ENCODE results near the gene PRSS27. TPM values are rescaled to one million over a fixed set of nuclear protein-coding genes. Genes with fewer than 3 reads are reported as not detected.
A peak's percentile ranks its signal among the peaks of the same experiment; 100 is the strongest.

The PRSS27 gene
- total and polyA plus RNA-seq, 2 of the 8 experiments (the other 6 are each of a cell fraction or from before 2014, with no cell fraction given): 1.3 to 7.5 TPM

DNA sequence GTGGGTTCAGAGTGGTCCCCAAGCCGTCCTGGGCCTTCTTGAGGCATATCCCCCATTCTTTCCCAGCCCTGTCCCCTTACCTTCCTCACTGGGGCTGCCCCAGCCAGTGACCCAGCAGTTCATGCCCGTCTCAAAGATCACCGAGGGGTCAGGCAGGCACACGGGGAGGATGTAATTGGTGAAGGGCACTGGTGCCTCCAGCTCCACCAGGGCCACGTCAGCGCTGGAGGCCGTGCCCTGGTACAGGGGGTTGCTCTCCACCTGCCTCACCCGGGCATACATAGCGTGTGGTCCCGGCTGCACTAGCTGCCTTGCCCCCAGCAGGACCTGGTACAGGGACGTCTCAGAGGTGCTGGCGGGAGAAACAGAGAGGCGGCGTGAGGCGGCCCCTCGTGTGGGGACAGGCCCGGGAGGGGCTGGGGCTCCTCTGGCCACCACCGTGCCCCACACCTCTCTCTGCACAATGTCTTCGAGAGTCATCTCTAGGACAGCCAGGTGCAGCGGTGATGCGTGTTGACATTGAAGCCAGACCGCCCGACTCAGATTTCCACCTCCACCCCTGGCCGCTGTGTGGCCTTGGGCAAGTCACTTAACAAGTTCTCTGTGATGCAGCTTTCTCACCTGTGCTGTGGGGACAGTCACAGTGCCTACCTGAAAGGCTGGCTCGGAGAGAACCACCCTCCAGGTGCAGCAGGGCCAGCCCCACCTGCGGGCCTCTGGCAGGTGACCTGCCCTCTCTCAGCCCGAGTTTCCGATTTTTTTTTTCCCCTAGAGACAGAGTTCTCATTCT lies 5.8 kb downstream of the PRSS27 start:
- Histone ChIP-seq H3K14ac (ENCODE audit: insufficient read length) (no peak overlapping the region), H2BK120ac (replicated peaks; ENCODE audit: low read depth, low read length) (no peak overlapping the region), H3K56ac (replicated peaks; ENCODE audit: insufficient read length, low read depth, low read length) (no peak overlapping the region), H2BK5ac (ENCODE audit: low read depth, low read length) (no peak overlapping the region), H2BK20ac (ENCODE audit: low read length) (no peak overlapping the region), H3K4ac (replicated peaks; ENCODE audit: insufficient read length, low read depth, low read length) (no peak overlapping the region), H3K18ac (ENCODE audit: extremely low read depth, low read length) (no peak overlapping the region), H3K27me3 (replicated peaks in 1 of 4; ENCODE audit: control insufficient read depth in 3 of 4, extremely low read depth in 1 of 4, insufficient read depth in 3 of 4, low read length in 3 of 4) (no peaks in the 10 kb centered on the region; a peak in 1 of 7 replicates), H3K79me2 (ENCODE audit: control insufficient read depth in 1 of 2, insufficient read depth in 2 of 2, low read length in 2 of 2) (no peaks in the 10 kb centered on the region), H4K20me1 (replicated peaks in 1 of 2; ENCODE audit: control insufficient read depth in 1 of 2, insufficient read depth in 2 of 2, low read length in 2 of 2) (peaks cover 9 to 12% of the 10 kb centered on the region in 2 experiments), H4K91ac (replicated peaks; ENCODE audit: insufficient read length, low read length) (no peak overlapping the region), H2BK15ac (ENCODE audit: low read length) (no peak overlapping the region), H2AK5ac (ENCODE audit: low read depth, low read length) (0 out of 2 replicates have a peak overlapping the region, but pooled peaks have one; percentile 24), H3K23ac (ENCODE audit: insufficient read length) (no peak overlapping the region), H2AFZ (ENCODE audit: low read length) (no peak overlapping the region), H3K23me2 (ENCODE audit: low read depth, low read length) (peaks cover 2% of the 10 kb centered on the region; the same call in 1 of the 2 replicates), H3K9ac (replicated peaks in 1 of 4; ENCODE audit: extremely low read depth in 1 of 4, low read depth in 3 of 4, low read length in 3 of 4) (no peak overlapping the region), H3K4me2 (ENCODE audit: insufficient read depth in 1 of 2, low read depth in 2 of 2, low read length in 2 of 2) (no peak overlapping the region), H2BK12ac (ENCODE audit: low read depth, low read length) (no peak overlapping the region), H4K5ac (ENCODE audit: insufficient read length, low read depth, low read length) (no peak overlapping the region), H3K9me3 (ENCODE audit: insufficient read depth in 2 of 2, low read depth in 1 of 2, low read length in 1 of 2) (no peaks in the 10 kb centered on the region), H4K8ac (ENCODE audit: extremely low read depth, insufficient read depth, low read length) (peak overlapping the region; percentile 25; the same call in 1 of the 2 replicates), H3K4me1 (replicated peaks in 1 of 4; ENCODE audit: control insufficient read depth in 3 of 4, insufficient read depth in 4 of 4, low read length in 3 of 4) (peaks cover 0 to 6% (median 2%) of the 10 kb centered on the region in 4 experiments; a peak in 3 of 7 replicates), H3K4me3 (ENCODE audit: extremely low read depth in 1 of 4, insufficient read depth in 2 of 4, low read depth in 3 of 4, low read length in 4 of 4) (no peak overlapping the region), H3K36me3 (ENCODE audit: control insufficient read depth in 2 of 4, insufficient read depth in 4 of 4, low read length in 3 of 4) (no peaks in the 10 kb centered on the region), H3K27ac (ENCODE audit: low read depth, low read length) (no peak overlapping the region), H3K79me1 (ENCODE audit: low read depth, low read length) (no peaks in the 10 kb centered on the region)
- FAIRE-seq (no peak), DNase-seq (ENCODE audit: low read depth in 1 of 2, low spot score in 2 of 2) (no peak)
- WGBS, 2 experiments (ENCODE audit: extremely low coverage in 1 of 2, insufficient coverage in 1 of 2, insufficient read length in 1 of 2, insufficient replicate concordance in 2 of 2, low coverage in 1 of 2, low lambda C conversion rate in 2 of 2, missing lambda C conversion rate in 1 of 2): 89% methylated on average over 26 of the region's 28 CpGs; no CpG with 5 or more reads in 1 of the 2 experiments
- ChIA-PET POLR2A (ENCODE audit: partially characterized antibody) (interaction anchor here (0.8 to 1.4 kb wide), 3 partner anchors 9 to 80 kb away, joined by 3 to 4 read pairs (median 3); no protein-coding TSS in a partner anchor), CTCF (ENCODE audit: partially characterized antibody) (interaction anchor here (0.7 to 1.3 kb wide), 4 partner anchors 11 to 266 kb away, joined by 3 to 4 read pairs (median 4); partner anchors contain the start of gene PKMYT1)
- TF ChIP-seq CBX8 (IDR thresholded peaks at IDR 0.05; ENCODE audit: borderline replicate concordance, low read depth, low read length) (no peak), CBX5 (IDR thresholded peaks at IDR 0.05; ENCODE audit: low read depth, low read length) (no peak), SAP30 (IDR thresholded peaks at IDR 0.05; ENCODE audit: insufficient read depth, insufficient replicate concordance, low read length) (no peak), SP4 (IDR thresholded peaks at IDR 0.05; ENCODE audit: low read length) (no peak), EZH2 (IDR thresholded peaks at IDR 0.05; ENCODE audit: low read depth, low read length, severe bottlenecking) (no peak), CREB1 (IDR thresholded peaks at IDR 0.05) (no peak), POLR2AphosphoS5 (IDR thresholded peaks at IDR 0.05; ENCODE audit: low read depth, low read length) (no peak), JUND (IDR thresholded peaks at IDR 0.05; ENCODE audit: low read length) (no peak), KDM1A (IDR thresholded peaks at IDR 0.05; ENCODE audit: borderline replicate concordance, low read length) (no peak), MAFK (IDR thresholded peaks at IDR 0.05; ENCODE audit: low read depth, low read length) (no peak), EP300 (IDR thresholded peaks at IDR 0.05; ENCODE audit: borderline replicate concordance in 1 of 2, low read depth in 2 of 2, low read length in 2 of 2) (no peak), RXRA (IDR thresholded peaks at IDR 0.05; ENCODE audit: insufficient read depth, low read depth, low read length) (no peak)
